SK-N-SH (cell line): Measurements from ENCODE around the gene GALR3. TPM values are rescaled to one million over a fixed set of nuclear protein-coding genes. Genes with fewer than 3 reads are reported as not detected.

Experiments
- CTCF ChIA-PET: fragments of 300-600, 350-600 bp; formaldehyde crosslinking; extraction: SDS; loops from one replicate; lab custom pipeline; 2021; lab: Yijun Ruan, JAX
- POLR2A ChIA-PET: fragments of 350-600 bp; sonication (Branson Sonifier 250); formaldehyde crosslinking; extraction: SDS; loops from one replicate; lab custom pipeline; 2020; ENCODE audit warnings: antibody characterized with exemption, inconsistent platforms; lab: Yijun Ruan, JAX
- DNase-seq: peaks from one replicate; pipeline ENCODE4 v3.0.0; 2012
- H2AFZ ChIP-seq: fragments of 200-600 bp; sonication (generic); 2 replicates; pipeline ENCODE4 v1.8.1; 2016; ENCODE audit warnings: antibody characterized with exemption, mild to moderate bottlenecking, low read depth
- H3F3A ChIP-seq: fragments of 200-600 bp; sonication (generic); replicated peaks from 2 replicates; pipeline ENCODE3; 2016; ENCODE audit warnings: antibody characterized with exemption, mild to moderate bottlenecking; ENCODE audit not compliant: insufficient read depth
- H3K27ac ChIP-seq, 2 experiments: fragments of 200-500 bp in 1 of 2; fragments of 200-600 bp in 1 of 2; sonication (Bioruptor generic) in 1 of 2; sonication (generic), shearing (Covaris generic) in 1 of 2; 2 replicates each; pipeline versions ENCODE4 v1.5.1 to v1.6.1; 2014 to 2016; ENCODE audit warnings: low read depth in 2 of 2, inconsistent platforms in 1 of 2, low read length in 1 of 2, mild to moderate bottlenecking in 1 of 2, mixed read lengths in 1 of 2
- H3K27me3 ChIP-seq: fragments of 200-600 bp; sonication (generic), shearing (Covaris generic); 2 replicates; pipeline ENCODE4 v1.6.1; 2016; ENCODE audit warnings: mixed run types; ENCODE audit not compliant: insufficient read depth
- H3K36me3 ChIP-seq, 2 experiments: fragments of 200-500 bp in 1 of 2; fragments of 200-600 bp in 1 of 2; sonication (Bioruptor generic) in 1 of 2; sonication (generic) in 1 of 2; replicated peaks in 1 of 2; 2 replicates each; pipeline versions ENCODE3 to v1.5.1; 2014 to 2016; ENCODE audit warnings: low read length in 1 of 2, mild to moderate bottlenecking in 1 of 2; ENCODE audit not compliant: insufficient read depth in 2 of 2, control insufficient read depth in 1 of 2
- H3K4me1 ChIP-seq, 2 experiments: fragments of 200-500 bp in 1 of 2; fragments of 200-600 bp in 1 of 2; sonication (Bioruptor generic) in 1 of 2; sonication (generic), shearing (Covaris generic) in 1 of 2; 2 replicates each; pipeline versions ENCODE4 v1.5.1 to v1.6.1; 2014 to 2016; ENCODE audit warnings: low read depth in 1 of 2, low read length in 1 of 2, mixed run types in 1 of 2; ENCODE audit not compliant: insufficient read depth in 2 of 2, control insufficient read depth in 1 of 2
- H3K4me2 ChIP-seq: fragments of 200-600 bp; sonication (generic), shearing (Covaris generic); 2 replicates; pipeline ENCODE4 v1.6.1; 2017; ENCODE audit warnings: mixed run types
- H3K4me3 ChIP-seq, 2 experiments: fragments of 200-500 bp in 1 of 2; fragments of 200-600 bp in 1 of 2; sonication (Bioruptor generic) in 1 of 2; sonication (generic), shearing (Covaris generic) in 1 of 2; 2 replicates each; pipeline versions ENCODE4 v1.5.1 to v1.8.1; 2014 to 2016; ENCODE audit warnings: low read depth in 2 of 2, inconsistent platforms in 1 of 2, low read length in 1 of 2, mild to moderate bottlenecking in 1 of 2, mixed read lengths in 1 of 2, moderate library complexity in 1 of 2
- H3K79me2 ChIP-seq: fragments of 200-600 bp; sonication (generic); 2 replicates; pipeline ENCODE4 v1.8.1; 2017; ENCODE audit warnings: mild to moderate bottlenecking; ENCODE audit not compliant: insufficient read depth
- H3K9ac ChIP-seq: fragments of 200-600 bp; sonication (generic); 2 replicates; pipeline ENCODE4 v1.6.1; 2017; ENCODE audit warnings: mixed run types
- H3K9me2 ChIP-seq: fragments of 200-600 bp; sonication (generic); 2 replicates; pipeline ENCODE4 v1.6.1; 2017; ENCODE audit warnings: mixed run types
- H3K9me3 ChIP-seq: fragments of 200-600 bp; sonication (generic); 2 replicates; pipeline ENCODE4 v1.6.1; 2017; ENCODE audit warnings: mixed run types, mild to moderate bottlenecking, moderate library complexity
- H4K20me1 ChIP-seq: fragments of 200-600 bp; sonication (generic); 2 replicates; pipeline ENCODE4 v1.6.1; 2017; ENCODE audit warnings: mild to moderate bottlenecking, mixed run types; ENCODE audit not compliant: insufficient read depth
- CHD2 ChIP-seq: fragments of 150-350 bp; IDR thresholded peaks from 2 replicates; pipeline ENCODE4 v1.6.1; 2018; ENCODE audit warnings: low read length; ENCODE audit not compliant: partially characterized antibody
- ELF1 ChIP-seq: IDR thresholded peaks from 2 replicates; pipeline ENCODE4 v1.4.0; 2012
- EP300 ChIP-seq, 2 experiments: IDR thresholded peaks; 2 replicates each; pipeline versions ENCODE4 v1.4.0 to v1.6.1; 2012; ENCODE audit warnings: borderline replicate concordance in 1 of 2, low read depth in 1 of 2, low read length in 1 of 2
- FOSL2 ChIP-seq: IDR thresholded peaks from 2 replicates; pipeline ENCODE4 v1.4.0; 2012; ENCODE audit warnings: low read depth, mild to moderate bottlenecking, moderate library complexity, borderline replicate concordance
- FOXM1 ChIP-seq: IDR thresholded peaks from 2 replicates; pipeline ENCODE4 v1.4.0; 2012; ENCODE audit warnings: low read depth, mild to moderate bottlenecking
- JUND ChIP-seq: IDR thresholded peaks from 2 replicates; pipeline ENCODE4 v1.4.0; 2012
- MXI1 ChIP-seq: IDR thresholded peaks from 2 replicates; pipeline ENCODE4 v1.6.1; 2012; ENCODE audit warnings: mild to moderate bottlenecking, low read depth, low read length, improper control_type of control experiment
- NRF1 ChIP-seq: IDR thresholded peaks from 2 replicates; pipeline ENCODE4 v1.6.1; 2012; ENCODE audit warnings: low read depth, mild to moderate bottlenecking, low read length
- POLR2AphosphoS5 ChIP-seq: IDR thresholded peaks from 2 replicates; pipeline ENCODE4 v1.6.1; 2012; ENCODE audit warnings: low read depth, low read length
- RXRA ChIP-seq: IDR thresholded peaks from 2 replicates; pipeline ENCODE4 v1.4.0; 2012; ENCODE audit warnings: low read depth, mild to moderate bottlenecking, borderline replicate concordance
- SIN3A ChIP-seq: IDR thresholded peaks from 2 replicates; pipeline ENCODE4 v1.6.1; 2012; ENCODE audit warnings: low read depth, mild to moderate bottlenecking, low read length, moderate library complexity, borderline replicate concordance
- TEAD4 ChIP-seq: IDR thresholded peaks from 2 replicates; pipeline ENCODE4 v1.4.0; 2012; ENCODE audit warnings: mild to moderate bottlenecking, borderline replicate concordance; ENCODE audit not compliant: insufficient read depth
- WGBS: methylation state at CpG from one replicate; pipeline ENCODE4 v1.1.6; 2017; ENCODE audit warnings: low lambda C conversion rate; 5-methylcytosine and 5-hydroxymethylcytosine counted together
- polyA plus RNA-seq, 3 experiments: library from polyadenylated mRNA; depleted of rRNA; stranded (reverse); fragments of >200 nt; gene quantifications; 2 replicates each; pipeline ENCODE4 v1.2.3, GENCODE V29; 2012
- TF ChIP-seq, protein P1 (sequence below): fragments of 150-350 bp; IDR thresholded peaks from 2 replicates; pipeline ENCODE4 v1.6.1; 2017; ENCODE audit warnings: antibody characterized with exemption, low read length, low read depth, borderline replicate concordance
- TF ChIP-seq, protein P2 (sequence below): fragments of 150-350 bp; IDR thresholded peaks from 2 replicates; pipeline ENCODE4 v1.6.1; 2016; ENCODE audit warnings: mild to moderate bottlenecking, low read depth, low read length
- TF ChIP-seq, protein P3 (sequence below): fragments of 200-600 bp; sonication (generic); IDR thresholded peaks from 2 replicates; pipeline ENCODE4 v1.6.1; 2017; ENCODE audit warnings: antibody characterized with exemption, mild to moderate bottlenecking, moderate library complexity
- TF ChIP-seq, protein P4 (sequence below): IDR thresholded peaks from 2 replicates; pipeline ENCODE4 v1.4.0; 2012; ENCODE audit warnings: low read depth
- TF ChIP-seq, protein P5 (sequence below): IDR thresholded peaks from 2 replicates; pipeline ENCODE4 v1.4.0; 2012; ENCODE audit warnings: low read depth, borderline replicate concordance
- TF ChIP-seq, protein P6 (sequence below): IDR thresholded peaks from 2 replicates; pipeline ENCODE4 v1.4.0; 2012; ENCODE audit warnings: low read depth, borderline replicate concordance
- TF ChIP-seq, protein P7 (sequence below): IDR thresholded peaks from 2 replicates; pipeline ENCODE4; 2012

GALR3 gene
- polyA plus RNA-seq, 1 of the 3 experiments (the other 2 are of a cell fraction): not detected

DNA sequence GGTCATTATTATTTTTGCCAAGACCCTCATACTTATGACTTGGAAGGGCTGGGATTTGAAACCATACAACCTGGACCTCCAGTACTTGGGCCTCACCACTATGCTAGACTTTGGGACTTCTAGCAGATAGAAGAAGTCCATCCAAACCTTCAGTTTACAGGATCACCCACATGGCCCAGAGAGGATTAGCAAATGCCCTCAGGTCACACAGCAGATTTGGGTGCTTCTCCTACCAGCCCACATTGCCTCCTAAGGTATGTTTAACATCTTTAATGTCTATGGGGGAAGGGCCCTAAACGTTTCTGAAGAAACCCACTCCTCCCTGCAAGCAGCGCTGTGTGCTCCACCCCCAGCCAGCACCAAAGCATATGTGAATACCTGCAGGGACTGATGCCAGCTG, 32.9 kb upstream of the GALR3 start:
- Histone ChIP-seq H3F3A (no peaks in the 10 kb centered on the region), H3K4me3 (no peak overlapping the region), H4K20me1 (no peaks in the 10 kb centered on the region), H3K36me3 (no peaks in the 10 kb centered on the region), H3K4me1 (no peaks in the 10 kb centered on the region), H3K79me2 (no peaks in the 10 kb centered on the region), H3K27ac (no peak overlapping the region), H3K9me3 (no peaks in the 10 kb centered on the region), H3K9ac (no peak overlapping the region), H3K9me2 (no peaks in the 10 kb centered on the region), H2AFZ (no peak overlapping the region), H3K27me3 (no peaks in the 10 kb centered on the region), H3K4me2 (no peak overlapping the region)
- TF ChIP-seq ELF1: no peak
- TF ChIP-seq, protein P1, sequence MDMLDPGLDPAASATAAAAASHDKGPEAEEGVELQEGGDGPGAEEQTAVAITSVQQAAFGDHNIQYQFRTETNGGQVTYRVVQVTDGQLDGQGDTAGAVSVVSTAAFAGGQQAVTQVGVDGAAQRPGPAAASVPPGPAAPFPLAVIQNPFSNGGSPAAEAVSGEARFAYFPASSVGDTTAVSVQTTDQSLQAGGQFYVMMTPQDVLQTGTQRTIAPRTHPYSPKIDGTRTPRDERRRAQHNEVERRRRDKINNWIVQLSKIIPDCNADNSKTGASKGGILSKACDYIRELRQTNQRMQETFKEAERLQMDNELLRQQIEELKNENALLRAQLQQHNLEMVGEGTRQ: no peak
- no peak for TF ChIP-seq EP300 (IDR thresholded peaks at IDR 0.05; ENCODE audit: borderline replicate concordance in 1 of 2, low read depth in 1 of 2, low read length in 1 of 2)
- no peak for TF ChIP-seq CHD2
- no peak for TF ChIP-seq POLR2AphosphoS5
- no peak for TF ChIP-seq FOXM1
- no peak for TF ChIP-seq RXRA
- no peak for TF ChIP-seq JUND
- TF ChIP-seq, protein P2, sequence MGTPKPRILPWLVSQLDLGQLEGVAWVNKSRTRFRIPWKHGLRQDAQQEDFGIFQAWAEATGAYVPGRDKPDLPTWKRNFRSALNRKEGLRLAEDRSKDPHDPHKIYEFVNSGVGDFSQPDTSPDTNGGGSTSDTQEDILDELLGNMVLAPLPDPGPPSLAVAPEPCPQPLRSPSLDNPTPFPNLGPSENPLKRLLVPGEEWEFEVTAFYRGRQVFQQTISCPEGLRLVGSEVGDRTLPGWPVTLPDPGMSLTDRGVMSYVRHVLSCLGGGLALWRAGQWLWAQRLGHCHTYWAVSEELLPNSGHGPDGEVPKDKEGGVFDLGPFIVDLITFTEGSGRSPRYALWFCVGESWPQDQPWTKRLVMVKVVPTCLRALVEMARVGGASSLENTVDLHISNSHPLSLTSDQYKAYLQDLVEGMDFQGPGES: no peak
- TF ChIP-seq, protein P3, sequence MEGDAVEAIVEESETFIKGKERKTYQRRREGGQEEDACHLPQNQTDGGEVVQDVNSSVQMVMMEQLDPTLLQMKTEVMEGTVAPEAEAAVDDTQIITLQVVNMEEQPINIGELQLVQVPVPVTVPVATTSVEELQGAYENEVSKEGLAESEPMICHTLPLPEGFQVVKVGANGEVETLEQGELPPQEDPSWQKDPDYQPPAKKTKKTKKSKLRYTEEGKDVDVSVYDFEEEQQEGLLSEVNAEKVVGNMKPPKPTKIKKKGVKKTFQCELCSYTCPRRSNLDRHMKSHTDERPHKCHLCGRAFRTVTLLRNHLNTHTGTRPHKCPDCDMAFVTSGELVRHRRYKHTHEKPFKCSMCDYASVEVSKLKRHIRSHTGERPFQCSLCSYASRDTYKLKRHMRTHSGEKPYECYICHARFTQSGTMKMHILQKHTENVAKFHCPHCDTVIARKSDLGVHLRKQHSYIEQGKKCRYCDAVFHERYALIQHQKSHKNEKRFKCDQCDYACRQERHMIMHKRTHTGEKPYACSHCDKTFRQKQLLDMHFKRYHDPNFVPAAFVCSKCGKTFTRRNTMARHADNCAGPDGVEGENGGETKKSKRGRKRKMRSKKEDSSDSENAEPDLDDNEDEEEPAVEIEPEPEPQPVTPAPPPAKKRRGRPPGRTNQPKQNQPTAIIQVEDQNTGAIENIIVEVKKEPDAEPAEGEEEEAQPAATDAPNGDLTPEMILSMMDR: no peak
- TF ChIP-seq, protein P4, sequence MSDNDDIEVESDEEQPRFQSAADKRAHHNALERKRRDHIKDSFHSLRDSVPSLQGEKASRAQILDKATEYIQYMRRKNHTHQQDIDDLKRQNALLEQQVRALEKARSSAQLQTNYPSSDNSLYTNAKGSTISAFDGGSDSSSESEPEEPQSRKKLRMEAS: no peak
- TF ChIP-seq FOSL2: no peak
- TF ChIP-seq MXI1: no peak
- TF ChIP-seq TEAD4: no peak
- no peak for TF ChIP-seq NRF1
- TF ChIP-seq, protein P5, sequence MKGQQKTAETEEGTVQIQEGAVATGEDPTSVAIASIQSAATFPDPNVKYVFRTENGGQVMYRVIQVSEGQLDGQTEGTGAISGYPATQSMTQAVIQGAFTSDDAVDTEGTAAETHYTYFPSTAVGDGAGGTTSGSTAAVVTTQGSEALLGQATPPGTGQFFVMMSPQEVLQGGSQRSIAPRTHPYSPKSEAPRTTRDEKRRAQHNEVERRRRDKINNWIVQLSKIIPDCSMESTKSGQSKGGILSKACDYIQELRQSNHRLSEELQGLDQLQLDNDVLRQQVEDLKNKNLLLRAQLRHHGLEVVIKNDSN: no peak
- no peak for TF ChIP-seq SIN3A
- TF ChIP-seq, protein P6, sequence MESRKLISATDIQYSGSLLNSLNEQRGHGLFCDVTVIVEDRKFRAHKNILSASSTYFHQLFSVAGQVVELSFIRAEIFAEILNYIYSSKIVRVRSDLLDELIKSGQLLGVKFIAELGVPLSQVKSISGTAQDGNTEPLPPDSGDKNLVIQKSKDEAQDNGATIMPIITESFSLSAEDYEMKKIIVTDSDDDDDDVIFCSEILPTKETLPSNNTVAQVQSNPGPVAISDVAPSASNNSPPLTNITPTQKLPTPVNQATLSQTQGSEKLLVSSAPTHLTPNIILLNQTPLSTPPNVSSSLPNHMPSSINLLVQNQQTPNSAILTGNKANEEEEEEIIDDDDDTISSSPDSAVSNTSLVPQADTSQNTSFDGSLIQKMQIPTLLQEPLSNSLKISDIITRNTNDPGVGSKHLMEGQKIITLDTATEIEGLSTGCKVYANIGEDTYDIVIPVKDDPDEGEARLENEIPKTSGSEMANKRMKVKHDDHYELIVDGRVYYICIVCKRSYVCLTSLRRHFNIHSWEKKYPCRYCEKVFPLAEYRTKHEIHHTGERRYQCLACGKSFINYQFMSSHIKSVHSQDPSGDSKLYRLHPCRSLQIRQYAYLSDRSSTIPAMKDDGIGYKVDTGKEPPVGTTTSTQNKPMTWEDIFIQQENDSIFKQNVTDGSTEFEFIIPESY: no peak
- TF ChIP-seq, protein P7, sequence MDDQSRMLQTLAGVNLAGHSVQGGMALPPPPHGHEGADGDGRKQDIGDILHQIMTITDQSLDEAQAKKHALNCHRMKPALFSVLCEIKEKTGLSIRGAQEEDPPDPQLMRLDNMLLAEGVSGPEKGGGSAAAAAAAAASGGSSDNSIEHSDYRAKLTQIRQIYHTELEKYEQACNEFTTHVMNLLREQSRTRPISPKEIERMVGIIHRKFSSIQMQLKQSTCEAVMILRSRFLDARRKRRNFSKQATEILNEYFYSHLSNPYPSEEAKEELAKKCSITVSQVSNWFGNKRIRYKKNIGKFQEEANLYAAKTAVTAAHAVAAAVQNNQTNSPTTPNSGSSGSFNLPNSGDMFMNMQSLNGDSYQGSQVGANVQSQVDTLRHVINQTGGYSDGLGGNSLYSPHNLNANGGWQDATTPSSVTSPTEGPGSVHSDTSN: no peak
- no CpG with 5 or more reads among the region's 2 CpGs for WGBS
- DNase-seq: no peak
- ChIA-PET POLR2A (no interaction called here), CTCF (no interaction called here)
